Measurements from ENCODE around the gene MBD3L2. TPM values are rescaled to one million over a fixed set of nuclear protein-coding genes. Genes with fewer than 3 reads are reported as not detected.

MBD3L2 gene
- total RNA-seq: not detected in 2 replicates

GRCh38 chr19:7049021-7049420 is at the start of gene MBD3L2:
Gene MBD3L2, plus strand, starts transcription at chr19:7049321. Its CDS starts 53 bp downstream, at chr19:7049374.

GRCh38 chr19:7021331-7021730 is 27.8 kb upstream of the MBD3L2 start, which contains the start of gene MBD3L2B:
Gene MBD3L2B, minus strand, starts transcription at chr19:7021431. Its CDS starts 34 bp downstream, at chr19:7021397.

GRCh38 chr19:7030278-7030677 is 18.8 kb upstream of the MBD3L2 start, which contains the start of gene MBD3L5:
Gene MBD3L5, plus strand, starts transcription at chr19:7030578. Its CDS starts 34 bp downstream, at chr19:7030612.

GRCh38 chr19:7040079-7040478 is 9.0 kb upstream of the MBD3L2 start, which contains the start of gene MBD3L4:
Gene MBD3L4, minus strand, starts transcription at chr19:7040179. Its CDS starts 35 bp downstream, at chr19:7040144.

GRCh38 chr19:7058576-7058975 is 9.5 kb downstream of the MBD3L2 start, which contains the start of gene MBD3L3:
Gene MBD3L3, minus strand, starts transcription at chr19:7058676. Its CDS starts 71 bp downstream, at chr19:7058605.

GRCh38 chr19:7069042-7069903 is 20.2 kb downstream of the MBD3L2 start, which contains the start of gene ZNF557:
Gene ZNF557, plus strand, starts transcription at chr19:7069703. Its CDS starts 5,372 bp downstream, at chr19:7075075.

Other genes with a start within 250 kb of the MBD3L2 start
- not detected in 2 replicates for gene ADGRE1, start 161.7 kb upstream of the MBD3L2 start, total RNA-seq
- not detected in 2 replicates for gene MBD3L2B, start 27.9 kb upstream of the MBD3L2 start, total RNA-seq
- gene MBD3L5, start 18.7 kb upstream of the MBD3L2 start, total RNA-seq: not detected in 2 replicates
- not detected in 2 replicates for gene MBD3L4, start 9.1 kb upstream of the MBD3L2 start, total RNA-seq
- gene MBD3L3, start 9.4 kb downstream of the MBD3L2 start, total RNA-seq: not detected in 2 replicates
- gene ZNF557, start 20.4 kb downstream of the MBD3L2 start, total RNA-seq: 11.2 and 13.4 TPM in 2 replicates
- 35.8 and 57.5 TPM in 2 replicates for gene INSR, start 245.1 kb downstream of the MBD3L2 start, total RNA-seq

All from endothelial cell of coronary artery (primary cell).